Measurements from ENCODE around the gene ZC3H15.

The ZC3H15 gene

DNA sequence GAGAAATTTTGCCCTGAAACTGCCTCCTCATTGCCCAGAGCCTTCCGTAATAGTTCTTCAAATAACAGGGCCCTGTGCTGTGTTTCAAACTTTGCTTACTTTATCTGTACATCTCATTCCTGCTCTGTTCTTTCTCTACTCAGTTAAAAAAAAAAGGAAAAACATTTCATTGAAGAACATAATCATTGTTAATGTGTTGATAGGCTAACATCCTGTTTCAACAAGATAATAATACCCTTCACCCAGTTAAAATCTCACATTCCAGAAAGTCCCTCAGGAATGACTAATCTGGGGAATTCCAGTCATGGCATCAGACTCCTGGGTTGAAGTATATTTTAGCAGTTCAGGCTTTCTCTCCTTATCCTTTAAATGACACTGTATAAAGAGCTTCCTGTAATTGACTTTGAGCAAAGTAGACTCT is 58.2 kb downstream of the ZC3H15 start:
- no peak for DNase-seq

GRCh38 chr2:186546846-186547245 is 60.8 kb downstream of the ZC3H15 start:
- no peak for DNase-seq

GRCh38 chr2:186551323-186552050 is 65.4 kb downstream of the ZC3H15 start:
- no peak for DNase-seq

- DNase-seq, result no peak
Observed at GRCh38 chr2:186554429-186554828, 68.4 kb downstream of the ZC3H15 start.

DNA sequence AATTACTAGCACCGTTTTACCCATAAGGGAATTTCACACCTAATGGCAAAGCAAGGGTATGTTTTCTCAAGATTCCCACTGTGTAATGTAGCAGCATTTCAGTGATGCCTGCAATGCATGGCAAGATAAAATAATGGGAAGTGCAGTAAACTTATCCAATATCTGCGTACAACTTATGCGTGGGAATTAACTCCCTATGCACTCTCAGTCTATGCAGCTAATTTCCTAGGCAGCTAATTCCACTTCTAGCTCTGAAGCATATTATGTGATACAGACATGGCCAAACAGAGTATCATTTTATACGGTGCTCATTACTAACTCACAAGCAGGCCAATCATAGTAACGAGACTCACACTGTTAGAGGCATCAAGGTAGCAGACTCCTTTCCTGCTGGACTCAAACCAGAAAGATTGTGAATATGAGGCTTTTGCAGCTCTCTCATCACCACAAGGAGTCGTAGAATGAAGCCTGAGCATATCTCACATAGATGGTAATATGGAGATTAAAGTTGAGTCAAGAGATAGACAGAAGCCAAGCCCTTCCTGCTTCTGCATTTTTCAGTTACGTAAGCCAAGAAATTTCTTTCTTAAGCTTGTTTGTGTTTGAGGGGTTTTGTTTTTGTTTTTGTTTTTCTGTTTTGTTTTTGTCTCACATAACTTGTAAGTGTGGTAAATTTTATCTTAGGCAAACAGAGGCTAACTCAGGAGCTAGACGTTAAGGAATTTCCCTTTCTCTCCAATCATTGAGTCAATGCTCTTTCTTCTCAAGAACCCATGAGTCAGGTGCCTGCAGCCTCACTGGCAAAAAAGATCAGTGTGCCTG is 69.0 kb downstream of the ZC3H15 start:
- no peak for DNase-seq

GRCh38 chr2:186558512-186559276 is 72.6 kb downstream of the ZC3H15 start:
- no peak for DNase-seq

All from GDM1 (cell line).